ENCODE results near the gene ASPSCR1. TPM values are rescaled to one million over a fixed set of nuclear protein-coding genes. Genes with fewer than 3 reads are reported as not detected.
A peak's percentile ranks its signal among the peaks of the same experiment; 100 is the strongest.

The ASPSCR1 gene
- total and polyA plus RNA-seq, 2 of the 8 experiments (the other 6 are each of a cell fraction or from before 2014, with no cell fraction given): 33.3 to 43.7 TPM

DNA sequence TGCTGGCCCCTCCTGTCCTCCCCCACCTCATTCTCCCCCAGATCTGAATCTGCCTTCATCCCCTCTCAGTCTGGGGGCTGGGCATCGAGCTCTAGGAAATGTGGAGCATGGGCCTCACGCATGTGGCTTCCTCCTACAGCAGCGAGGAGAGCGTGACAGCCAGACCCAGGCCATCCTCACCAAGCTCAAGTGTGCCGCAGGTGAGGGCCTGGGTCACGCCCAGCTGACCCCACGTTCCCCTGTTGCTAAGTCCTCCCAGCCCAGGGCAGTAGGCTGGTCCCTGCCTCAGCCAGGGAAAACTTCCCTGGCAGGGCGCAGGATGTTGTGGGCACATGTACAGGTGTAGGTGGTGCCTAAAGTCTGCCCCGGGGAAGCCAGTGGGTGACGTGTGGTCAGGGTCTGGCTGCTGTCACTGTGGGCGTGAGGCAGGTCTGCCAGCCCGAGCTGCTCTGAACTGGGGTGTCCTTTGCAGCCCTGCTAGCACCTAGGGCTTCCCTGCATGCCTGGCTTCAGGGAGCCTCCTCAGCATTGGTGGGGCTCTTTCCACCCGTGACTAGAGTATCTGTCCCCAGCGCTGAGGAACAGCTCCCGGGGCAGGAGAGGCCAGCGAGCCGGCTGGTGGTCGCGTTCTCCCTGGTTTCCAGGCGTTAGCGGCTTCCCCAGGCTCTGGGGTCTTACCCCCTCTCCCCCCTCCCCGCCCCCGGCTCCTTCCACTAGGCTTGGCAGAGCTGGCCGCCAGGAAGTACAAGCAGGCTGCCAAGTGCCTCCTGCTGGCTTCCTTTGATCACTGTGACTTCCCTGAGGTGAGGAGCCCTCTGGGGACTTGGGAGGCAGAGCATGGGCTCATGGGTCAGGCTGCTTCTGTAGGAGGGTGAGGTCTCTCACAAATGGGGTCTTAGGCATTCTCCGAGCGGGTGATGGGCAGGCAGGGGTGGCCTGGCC is 77.9 kb downstream of the ASPSCR1 start:
- DNase-seq (ENCODE audit: low read depth in 1 of 2, low spot score in 2 of 2) (no peak), FAIRE-seq (no peak)
- Histone ChIP-seq H3K18ac (ENCODE audit: extremely low read depth, low read length) (no peak overlapping the region), H2BK15ac (ENCODE audit: low read length) (no peak overlapping the region), H2BK5ac (ENCODE audit: low read depth, low read length) (no peak overlapping the region), H2BK120ac (replicated peaks; ENCODE audit: low read depth, low read length) (no peak overlapping the region), H3K4ac (replicated peaks; ENCODE audit: insufficient read length, low read depth, low read length) (no peak overlapping the region), H2AFZ (ENCODE audit: low read length) (no peak overlapping the region), H3K9ac (replicated peaks in 1 of 4; ENCODE audit: extremely low read depth in 1 of 4, low read depth in 3 of 4, low read length in 3 of 4) (peak overlapping the region in 1 of 4 experiments; percentile 37; a peak in 2 of 7 replicates), H4K20me1 (replicated peaks in 1 of 2; ENCODE audit: control insufficient read depth in 1 of 2, insufficient read depth in 2 of 2, low read length in 2 of 2) (peaks cover 4 to 21% of the 10 kb centered on the region in 2 experiments), H4K5ac (ENCODE audit: insufficient read length, low read depth, low read length) (no peak overlapping the region), H3K56ac (replicated peaks; ENCODE audit: insufficient read length, low read depth, low read length) (no peak overlapping the region), H2AK5ac (ENCODE audit: low read depth, low read length) (no peak overlapping the region), H3K79me1 (ENCODE audit: low read depth, low read length) (peaks cover 6% of the 10 kb centered on the region; the same call in 1 of the 2 replicates), H3K4me2 (ENCODE audit: insufficient read depth in 1 of 2, low read depth in 2 of 2, low read length in 2 of 2) (no peak overlapping the region), H3K9me3 (ENCODE audit: insufficient read depth in 2 of 2, low read depth in 1 of 2, low read length in 1 of 2) (no peaks in the 10 kb centered on the region), H3K27ac (ENCODE audit: low read depth, low read length) (no peak overlapping the region), H4K91ac (replicated peaks; ENCODE audit: insufficient read length, low read length) (no peak overlapping the region), H2BK20ac (ENCODE audit: low read length) (no peak overlapping the region), H4K8ac (ENCODE audit: extremely low read depth, insufficient read depth, low read length) (peak overlapping the region; percentile 5; the same call in 1 of the 2 replicates), H3K14ac (ENCODE audit: insufficient read length) (no peak overlapping the region), H3K79me2 (ENCODE audit: control insufficient read depth in 1 of 2, insufficient read depth in 2 of 2, low read length in 2 of 2) (peaks cover 0 to 12% of the 10 kb centered on the region in 2 experiments; a peak in 1 of 4 replicates), H3K27me3 (replicated peaks in 1 of 4; ENCODE audit: control insufficient read depth in 3 of 4, extremely low read depth in 1 of 4, insufficient read depth in 3 of 4, low read length in 3 of 4) (no peaks in the 10 kb centered on the region; a peak in 1 of 7 replicates), H3K4me3 (ENCODE audit: extremely low read depth in 1 of 4, insufficient read depth in 2 of 4, low read depth in 3 of 4, low read length in 4 of 4) (no peak overlapping the region), H3K4me1 (replicated peaks in 1 of 4; ENCODE audit: control insufficient read depth in 3 of 4, insufficient read depth in 4 of 4, low read length in 3 of 4) (peaks cover 0 to 11% (median 6%) of the 10 kb centered on the region in 4 experiments; a peak in 5 of 7 replicates), H3K23me2 (ENCODE audit: low read depth, low read length) (peaks cover 6% of the 10 kb centered on the region; the same call in 1 of the 2 replicates), H2BK12ac (ENCODE audit: low read depth, low read length) (no peak overlapping the region), H3K36me3 (ENCODE audit: control insufficient read depth in 2 of 4, insufficient read depth in 4 of 4, low read length in 3 of 4) (peaks cover 10 to 29% (median 22%) of the 10 kb centered on the region in 4 experiments), H3K23ac (ENCODE audit: insufficient read length) (no peak overlapping the region)
- ChIA-PET POLR2A (ENCODE audit: partially characterized antibody) (interaction anchor here (0.6 to 13.2 kb wide), 16 partner anchors 9 to 53 kb away, joined by 3 to 161 read pairs (median 6); partner anchors contain the start of genes DUS1L and RAC3), CTCF (ENCODE audit: partially characterized antibody) (interaction anchor here (1.0 to 5.4 kb wide), 4 partner anchors 10 to 100 kb away, joined by 3 to 40 read pairs (median 6); partner anchors contain the start of genes DUS1L and RAC3)
- WGBS, 2 experiments (ENCODE audit: extremely low coverage in 1 of 2, insufficient coverage in 1 of 2, insufficient read length in 1 of 2, insufficient replicate concordance in 2 of 2, low coverage in 1 of 2, low lambda C conversion rate in 2 of 2, missing lambda C conversion rate in 1 of 2): 86% methylated on average over 15 of the region's 26 CpGs; no CpG with 5 or more reads in 1 of the 2 experiments
- no peak for TF ChIP-seq ASH2L (IDR thresholded peaks at IDR 0.05; ENCODE audit: low read length)
- no peak for TF ChIP-seq BRCA1 (IDR thresholded peaks at IDR 0.05; ENCODE audit: low read depth, low read length)
